COLO668 (cell line): ENCODE data around the gene WDR5.

Experiments
- DNase-seq: peaks from one replicate; lab custom pipeline; 2025; ENCODE audit not compliant: unreplicated experiment; lab: John Stamatoyannopoulos, UW

The WDR5 gene

DNA sequence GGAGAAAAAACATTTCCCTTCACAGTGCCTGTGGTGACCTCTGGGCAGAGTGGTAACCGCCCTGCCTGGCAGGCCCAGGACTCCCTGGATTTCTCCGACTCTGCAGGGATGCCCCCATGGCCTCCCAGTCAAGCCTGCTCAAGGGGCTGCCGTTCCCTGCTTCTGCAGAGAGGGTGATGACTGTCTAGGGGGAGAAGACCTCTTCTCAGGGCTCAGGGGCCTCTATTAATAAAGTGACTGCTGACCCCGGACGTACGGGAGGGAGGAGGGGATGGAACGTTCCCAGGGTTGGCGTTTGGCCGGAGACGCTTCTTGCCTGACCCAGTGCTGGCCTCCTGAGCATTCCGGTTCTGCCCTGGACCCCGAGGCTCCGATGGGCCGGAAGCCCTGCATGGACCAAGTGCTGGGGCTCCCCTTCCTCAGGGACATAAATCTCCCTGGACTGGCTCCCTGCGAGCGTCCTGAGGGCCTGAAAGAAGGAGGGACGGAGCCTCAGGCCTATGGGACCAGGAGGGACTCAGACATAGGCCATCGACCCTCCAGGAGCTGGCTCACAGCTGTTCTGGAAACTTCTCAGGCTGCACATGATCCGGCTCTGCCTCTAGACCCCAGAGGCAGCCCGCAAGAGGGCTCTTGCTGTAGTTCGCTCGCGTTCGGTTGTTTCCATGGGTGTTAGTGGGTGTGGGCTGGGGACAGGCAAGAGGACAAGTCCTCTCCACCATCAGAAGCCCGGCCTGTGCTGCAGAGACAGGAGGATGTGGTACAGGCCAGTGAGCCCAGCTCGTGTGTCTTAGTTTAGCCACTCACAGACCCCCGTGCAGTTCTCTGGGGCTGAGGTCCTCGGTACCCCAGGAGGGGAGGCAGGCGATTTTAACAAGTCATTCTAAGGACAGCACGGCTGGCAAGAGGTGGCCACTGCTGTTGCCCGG lies 36.6 kb downstream of the WDR5 start:
- no peak for DNase-seq

DNA sequence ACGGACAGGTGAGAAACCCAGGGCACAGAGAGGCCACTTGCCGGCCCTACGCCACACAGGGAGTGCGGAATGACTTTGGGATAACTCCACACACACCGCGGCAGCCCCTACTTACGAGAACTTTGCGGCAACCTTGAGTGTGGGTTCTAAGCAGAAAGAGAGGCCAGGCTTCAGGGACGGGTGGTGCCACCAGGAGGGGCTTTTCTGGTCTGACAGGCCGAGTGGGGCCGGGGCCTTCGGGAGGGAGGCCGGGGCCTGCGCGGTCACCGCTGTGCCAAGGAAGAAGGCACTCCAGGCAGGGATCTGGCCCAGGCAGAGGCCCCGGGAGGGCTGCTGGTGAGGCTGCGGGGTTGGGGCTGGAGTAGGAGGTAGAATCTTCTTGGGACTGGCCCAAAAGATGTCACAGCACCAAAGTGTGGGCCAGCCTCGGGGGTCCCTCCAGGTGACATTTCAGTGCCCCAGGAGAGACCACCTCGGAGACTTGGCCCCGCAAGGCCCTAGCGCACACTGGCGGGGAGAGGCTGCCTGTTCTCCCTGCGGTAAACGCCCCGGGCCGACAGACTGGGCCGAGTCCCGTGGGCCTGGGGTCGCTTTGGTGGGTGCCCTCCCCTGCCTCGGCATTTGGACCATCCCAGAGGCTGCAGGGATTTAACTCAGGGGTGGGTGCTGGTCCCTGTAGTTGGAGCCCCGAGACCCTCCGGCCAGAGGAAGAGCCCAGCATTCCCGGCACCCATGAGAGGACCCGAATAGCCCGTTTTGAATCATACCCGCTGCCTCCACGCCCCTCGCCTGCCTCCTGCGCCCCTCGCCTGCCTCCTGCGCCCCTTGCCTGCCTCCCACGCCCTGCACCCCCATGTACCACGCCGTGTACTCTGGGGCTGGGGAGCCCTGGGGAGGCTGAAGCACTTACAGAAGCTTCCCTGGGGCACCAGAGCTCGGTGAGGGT lies 37.5 kb downstream of the WDR5 start:
- no peak for DNase-seq

GRCh38 chr9:134174073-134174449 lies 38.2 kb downstream of the WDR5 start:
- DNase-seq, result no peak

DNA sequence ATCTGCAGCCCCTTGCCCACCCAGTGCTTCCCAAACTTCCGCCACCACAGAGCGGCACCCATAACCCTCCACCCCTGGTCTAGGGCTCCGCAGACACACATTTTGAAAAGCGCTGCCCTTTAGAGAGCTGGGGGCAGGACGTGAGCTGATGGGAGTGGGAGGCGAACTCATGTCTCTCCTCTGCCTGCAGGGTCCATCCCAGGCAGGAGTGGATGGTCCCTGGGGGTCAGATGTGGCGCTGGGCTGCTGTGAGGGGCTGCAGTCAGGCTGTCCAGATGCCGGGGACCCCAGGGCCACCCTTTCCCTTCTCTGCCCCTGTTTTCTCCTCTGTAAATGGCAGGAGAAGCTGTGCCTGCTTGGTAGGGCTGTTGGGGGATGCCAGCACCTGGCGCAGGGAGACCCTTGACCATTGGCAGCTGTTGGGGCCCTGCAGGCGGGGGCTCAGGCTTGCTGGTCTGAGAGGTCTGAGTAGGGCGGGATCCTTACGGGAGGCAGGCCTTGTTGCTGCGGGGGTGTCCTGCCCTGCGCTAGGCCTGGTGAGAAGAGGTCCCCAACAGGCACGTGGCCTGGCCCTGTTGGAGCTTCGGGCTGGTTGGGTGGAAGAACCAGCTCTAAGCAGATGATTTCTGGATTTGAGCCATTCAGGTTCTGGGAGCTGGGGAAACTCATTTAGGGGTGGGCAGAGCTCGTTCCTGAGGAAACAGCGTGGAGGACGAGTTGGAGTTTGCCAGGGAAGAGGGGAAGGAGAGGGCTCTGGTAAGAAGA lies 38.8 kb downstream of the WDR5 start:
- DNase-seq, result no peak

- no peak for DNase-seq
Observed at GRCh38 chr9:134175291-134175807, 39.5 kb downstream of the WDR5 start.

GRCh38 chr9:134175808-134176598 lies 40.1 kb downstream of the WDR5 start:
- no peak for DNase-seq

DNA sequence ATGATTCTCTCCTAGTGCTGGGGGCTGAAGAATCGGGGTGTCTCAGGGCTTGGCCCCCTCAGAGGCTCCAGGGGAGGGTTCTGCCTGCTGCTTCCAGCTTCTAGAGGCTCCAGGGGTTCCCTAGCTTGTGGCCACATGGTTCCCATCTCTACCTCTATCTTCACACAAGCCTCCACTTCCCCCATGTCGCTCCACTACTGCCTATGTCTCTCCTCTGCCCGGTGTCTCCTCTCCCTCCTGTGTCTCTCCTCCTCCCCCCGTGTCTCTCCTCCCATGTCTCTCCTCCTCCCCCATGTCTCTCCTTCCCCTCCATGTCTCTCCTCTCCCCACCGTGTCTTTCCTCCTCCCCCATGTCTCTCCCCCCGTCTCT lies 40.7 kb downstream of the WDR5 start:
- no peak for DNase-seq

- DNase-seq, result no peak
Observed at GRCh38 chr9:134177186-134177585, 41.3 kb downstream of the WDR5 start.

DNA sequence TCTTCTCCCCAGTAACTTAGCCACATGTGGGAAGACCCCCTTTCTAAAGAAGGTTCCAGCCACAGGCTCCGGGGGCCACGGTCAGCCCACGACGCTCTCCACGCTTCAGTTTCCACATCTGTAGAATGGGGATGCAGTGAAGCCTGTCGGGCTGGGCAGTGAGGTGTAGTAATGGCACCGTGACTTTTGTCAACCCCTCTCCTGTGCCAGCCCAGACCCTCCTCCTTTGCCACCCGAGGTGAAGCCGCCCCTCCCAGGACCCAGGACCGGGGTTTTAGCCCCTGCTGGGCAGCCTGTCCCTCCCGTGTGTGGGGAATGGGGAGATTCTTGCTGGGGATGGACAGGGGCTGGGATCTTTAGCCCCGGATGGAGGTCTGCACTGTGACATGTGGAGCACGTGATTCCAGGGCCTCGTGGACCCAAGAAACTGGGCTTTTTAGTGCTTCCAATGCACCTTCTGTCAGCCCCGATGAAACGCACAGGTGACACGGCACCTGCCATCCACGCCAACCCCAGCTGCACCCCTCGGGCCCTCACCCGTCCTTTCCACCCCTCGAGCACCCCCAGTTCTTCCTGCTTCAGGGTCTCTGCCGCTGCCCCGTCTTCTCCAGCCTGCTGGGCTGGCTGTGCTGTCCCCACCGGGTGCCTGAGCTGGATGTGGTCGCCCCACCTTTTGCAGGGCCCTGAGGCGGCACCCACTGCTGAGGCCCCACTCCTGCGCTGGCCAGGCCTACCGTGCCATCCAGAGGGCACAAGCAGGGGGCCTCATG lies 41.9 kb downstream of the WDR5 start:
- no peak for DNase-seq

DNA sequence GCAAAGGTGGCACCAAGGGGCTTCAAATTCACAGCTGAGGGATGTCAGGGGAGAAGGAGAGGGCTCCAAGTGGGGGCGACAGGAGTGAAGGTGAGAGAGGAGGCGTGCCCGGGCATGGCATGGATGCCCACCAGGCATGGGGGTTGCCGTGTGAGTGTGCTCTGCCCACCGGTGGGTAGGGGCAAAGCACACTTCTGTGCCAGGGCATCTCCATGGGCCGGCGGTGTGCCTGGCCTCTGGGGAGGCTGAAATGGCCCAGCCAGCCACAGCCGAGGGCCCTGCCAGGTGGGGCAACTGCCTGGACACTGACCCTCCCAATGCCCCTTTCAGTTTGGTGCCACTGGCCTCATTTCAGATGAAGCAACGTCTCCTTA lies 42.5 kb downstream of the WDR5 start:
- no peak for DNase-seq

DNA sequence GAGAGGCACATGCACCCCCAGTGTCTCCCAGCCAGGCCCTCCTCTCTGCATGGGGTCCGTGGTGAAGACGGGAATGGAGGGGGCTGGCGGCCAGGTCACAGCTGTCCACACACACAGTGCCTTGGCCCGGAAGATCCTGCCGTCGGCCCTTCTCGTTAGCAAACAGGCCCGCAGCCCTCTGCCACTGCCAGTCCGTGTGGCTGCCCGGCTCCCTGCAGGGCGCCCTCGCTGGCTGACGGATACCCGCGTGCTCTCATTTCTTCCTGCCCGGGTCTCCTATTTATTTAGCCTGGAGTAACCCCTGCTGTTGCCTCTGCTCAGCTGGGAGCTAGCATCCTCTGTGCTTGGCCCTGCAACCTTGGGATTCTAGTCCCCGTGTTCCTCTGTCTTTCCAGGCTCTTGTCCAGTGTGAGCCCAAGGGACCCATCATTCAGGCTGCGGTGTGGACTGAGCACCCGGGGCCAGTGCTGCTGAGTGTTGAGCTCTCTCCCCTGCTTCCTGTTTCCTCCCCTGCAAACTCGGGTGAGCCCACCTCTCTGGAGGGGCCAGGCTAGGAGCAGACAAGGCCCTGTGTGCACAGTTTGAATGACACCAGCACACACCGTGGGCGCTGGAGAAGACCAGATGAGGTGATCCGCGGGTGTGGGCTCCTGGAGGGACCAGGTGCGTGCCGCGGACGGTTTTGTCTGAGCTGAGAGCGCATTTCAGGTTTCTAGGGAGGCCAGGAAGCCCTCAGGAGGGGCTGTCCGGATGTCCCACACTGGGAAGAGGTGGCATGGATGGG lies 43.1 kb downstream of the WDR5 start:
- no peak for DNase-seq

GRCh38 chr9:134179595-134179917 lies 43.7 kb downstream of the WDR5 start:
- no peak for DNase-seq

GRCh38 chr9:134179918-134180785 lies 44.3 kb downstream of the WDR5 start:
- DNase-seq, result no peak

GRCh38 chr9:134180786-134181647 lies 45.1 kb downstream of the WDR5 start:
- no peak for DNase-seq

DNA sequence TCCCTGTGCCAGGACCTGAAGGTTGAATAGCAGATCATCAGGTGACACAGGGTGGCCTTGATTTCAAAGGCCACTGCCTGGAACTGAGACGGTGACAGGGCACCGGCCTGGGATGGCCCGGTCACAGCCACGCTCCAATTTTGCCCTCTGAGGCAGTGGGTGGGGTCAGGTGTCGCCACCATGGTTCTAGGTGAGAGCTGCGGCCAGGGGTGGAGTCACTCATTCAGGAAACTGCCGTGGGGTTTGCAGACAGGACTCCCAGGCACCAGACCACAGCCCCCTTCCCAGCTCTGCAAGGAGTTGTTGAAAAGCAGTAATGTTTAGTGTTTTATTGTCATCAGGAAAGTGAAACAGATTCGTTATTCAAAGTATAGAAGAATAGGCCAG lies 45.8 kb downstream of the WDR5 start:
- no peak for DNase-seq

DNA sequence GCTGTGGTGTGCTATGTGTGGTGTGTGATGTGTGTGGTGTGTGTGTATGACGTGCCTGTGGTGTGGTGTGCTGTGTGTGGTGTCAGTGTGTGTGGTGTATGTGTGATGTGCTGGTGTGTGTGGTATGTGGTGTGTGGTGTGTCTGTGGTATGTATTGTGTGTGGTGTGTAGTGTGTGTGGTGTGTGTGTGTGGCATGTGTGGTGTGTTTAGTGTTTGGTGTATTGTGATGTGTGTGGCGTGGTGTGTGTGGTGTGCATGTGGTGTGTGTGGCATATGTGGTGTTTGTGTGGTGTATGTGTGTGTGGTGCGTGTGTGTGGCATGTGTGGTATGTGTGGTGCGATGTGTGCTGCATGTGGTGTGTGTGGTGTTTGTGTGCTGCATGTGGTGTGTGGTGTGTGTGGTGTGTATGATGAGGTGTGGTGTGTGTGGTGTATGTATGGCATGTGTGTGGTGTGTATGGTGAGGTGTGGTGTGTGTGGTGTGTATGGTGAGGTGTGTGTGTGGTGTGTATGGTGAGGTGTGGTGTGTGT lies 46.7 kb downstream of the WDR5 start:
- DNase-seq, result no peak

DNA sequence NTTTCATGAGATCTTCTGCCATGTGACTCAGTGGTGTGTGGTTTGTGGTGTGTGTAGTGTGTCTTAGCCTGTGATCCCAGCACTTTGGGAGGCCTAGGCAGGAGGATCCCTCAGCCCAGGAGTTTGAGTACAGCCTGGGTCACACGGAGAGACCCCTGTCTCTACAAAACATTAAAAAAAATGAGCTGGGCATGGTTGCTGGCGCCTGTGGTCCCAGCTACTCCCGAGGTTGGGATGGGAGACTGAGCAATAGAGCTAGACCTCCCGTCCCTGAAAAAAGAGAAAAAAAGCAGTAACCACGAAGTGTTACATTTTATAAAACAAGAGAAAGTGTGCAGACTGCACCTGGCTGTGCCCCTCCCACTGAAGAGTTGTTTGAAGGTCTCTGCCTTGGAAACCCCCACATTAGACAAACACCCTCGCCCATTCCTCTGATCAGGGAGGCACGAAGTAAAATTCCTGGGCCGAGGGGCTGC lies 49.7 kb downstream of the WDR5 start:
- DNase-seq, result no peak
